GM12892 (cell line): ENCODE data around the gene C12orf56.

Source experiments
- POLR2A ChIP-seq: IDR thresholded peaks from 2 replicates; pipeline ENCODE4 v1.6.1; 2011; ENCODE audit warnings: low read depth, low read length, control low read depth
- POLR2AphosphoS5 ChIP-seq: IDR thresholded peaks from 2 replicates; pipeline ENCODE4 v1.6.1; 2011; ENCODE audit warnings: low read depth, low read length, control low read depth
- TAF1 ChIP-seq: IDR thresholded peaks from 2 replicates; pipeline ENCODE4 v1.6.1; 2011; ENCODE audit warnings: low read depth, mild to moderate bottlenecking, control low read depth, low read length, borderline replicate concordance

- no peak for TF ChIP-seq POLR2A
- TF ChIP-seq POLR2AphosphoS5: no peak
- TF ChIP-seq TAF1: no peak
These were observed 20.9 kb upstream of the C12orf56 start for GRCh38 chr12:64411427-64411826.
